Immature natural killer cell (primary cell): ENCODE results near the gene PPP1R9B. TPM values are rescaled to one million over a fixed set of nuclear protein-coding genes. Genes with fewer than 3 reads are reported as not detected.

ENCODE experiments used
- DNase-seq, 3 donors: peaks; one replicate each; pipeline ENCODE4 v3.0.0; 2022; ENCODE audit warnings: mixed read lengths in 1 of 3
- H3K27ac Mint-ChIP-seq, 6 donors: one replicate each; pipeline ENCODE4 v1.8.0; 2020; ENCODE audit warnings: mixed read lengths in 6 of 6, mild to moderate bottlenecking in 5 of 6, inconsistent platforms in 4 of 6, moderate library complexity in 3 of 6
- H3K27me3 Mint-ChIP-seq, 3 donors: one replicate each; pipeline ENCODE4 v1.8.0; 2020 to 2021; ENCODE audit warnings: low read depth in 3 of 3, mild to moderate bottlenecking in 3 of 3, mixed read lengths in 3 of 3, moderate library complexity in 3 of 3, inconsistent platforms in 1 of 3
- H3K36me3 Mint-ChIP-seq, 3 donors: one replicate each; pipeline ENCODE4 v1.8.0; 2020; ENCODE audit warnings: mixed read lengths in 3 of 3, inconsistent platforms in 2 of 3, mild to moderate bottlenecking in 2 of 3
- H3K4me1 Mint-ChIP-seq, 2 donors: one replicate each; pipeline ENCODE4 v1.8.0; 2020; ENCODE audit warnings: inconsistent platforms in 2 of 2, mild to moderate bottlenecking in 2 of 2, mixed read lengths in 2 of 2, moderate library complexity in 1 of 2
- H3K4me3 Mint-ChIP-seq, 5 donors: one replicate each; pipeline ENCODE4 v1.8.0; 2020; ENCODE audit warnings: mild to moderate bottlenecking in 5 of 5, mixed read lengths in 5 of 5, inconsistent platforms in 3 of 5, moderate library complexity in 3 of 5
- H3K9me3 Mint-ChIP-seq, 6 donors: one replicate each; pipeline ENCODE4 v1.8.0; 2020; ENCODE audit warnings: mild to moderate bottlenecking in 6 of 6, mixed read lengths in 6 of 6, inconsistent platforms in 4 of 6, moderate library complexity in 3 of 6
- polyA plus RNA-seq, 3 donors: library from polyadenylated mRNA; unstranded; fragments of 300-500 nt; fragmentation: Illumina TruSeq; gene quantifications; one replicate each; pipeline ENCODE4 v1.2.3, GENCODE V29; 2021

PPP1R9B gene
- polyA plus RNA-seq, 3 donors from 2014 or later: 0.25 to 2.0 (median 0.66) TPM

- H3K4me1 Mint-ChIP-seq: peaks cover 3 to 7% of the 10 kb centered on the region in 2 donors
- H3K27ac Mint-ChIP-seq: no peak overlapping the region
- H3K4me3 Mint-ChIP-seq: no peak overlapping the region
- DNase-seq: no peak
- H3K36me3 Mint-ChIP-seq: no peaks in the 10 kb centered on the region
- H3K27me3 Mint-ChIP-seq: peaks cover 20 to 24% (median 21%) of the 10 kb centered on the region in 3 donors
- peaks cover 0 to 2% (median 0%) of the 10 kb centered on the region in 6 donors for H3K9me3 Mint-ChIP-seq
Observed at GRCh38 chr17:50120475-50121253, 29.8 kb downstream of the PPP1R9B start.

GRCh38 chr17:50118828-50119218, 31.7 kb downstream of the PPP1R9B start:
- H3K9me3 Mint-ChIP-seq: peaks cover 0 to 4% (median 0%) of the 10 kb centered on the region in 6 donors
- H3K27me3 Mint-ChIP-seq: peaks cover 25 to 32% (median 26%) of the 10 kb centered on the region in 3 donors
- no peaks in the 10 kb centered on the region for H3K36me3 Mint-ChIP-seq
- H3K4me1 Mint-ChIP-seq: peaks cover 5 to 13% of the 10 kb centered on the region in 2 donors
- peak overlapping the region in 2 of 5 donors; percentile 18 to 36 for H3K4me3 Mint-ChIP-seq
- no peak for DNase-seq
- H3K27ac Mint-ChIP-seq: no peak overlapping the region

GRCh38 chr17:50118076-50118827, 32.2 kb downstream of the PPP1R9B start:
- peaks cover 5 to 13% of the 10 kb centered on the region in 2 donors for H3K4me1 Mint-ChIP-seq
- no peak overlapping the region for H3K27ac Mint-ChIP-seq
- H3K36me3 Mint-ChIP-seq: no peaks in the 10 kb centered on the region
- H3K27me3 Mint-ChIP-seq: peaks cover 23 to 32% (median 26%) of the 10 kb centered on the region in 3 donors
- peaks cover 0 to 4% (median 0%) of the 10 kb centered on the region in 6 donors for H3K9me3 Mint-ChIP-seq
- DNase-seq: no peak
- H3K4me3 Mint-ChIP-seq: peak overlapping the region in 2 of 5 donors; percentile 18 to 36

- no peak overlapping the region for H3K27ac Mint-ChIP-seq
- no peaks in the 10 kb centered on the region for H3K36me3 Mint-ChIP-seq
- H3K4me1 Mint-ChIP-seq: peaks cover 5 to 13% of the 10 kb centered on the region in 2 donors
- peaks cover 0 to 4% (median 0%) of the 10 kb centered on the region in 6 donors for H3K9me3 Mint-ChIP-seq
- H3K4me3 Mint-ChIP-seq: peak overlapping the region; percentile 36 to 66 (median 54)
- H3K27me3 Mint-ChIP-seq: peaks cover 23 to 32% (median 23%) of the 10 kb centered on the region in 3 donors
- DNase-seq: peak; percentile 47 to 56 (median 50)
Observed at GRCh38 chr17:50117202-50118051, 33.0 kb downstream of the PPP1R9B start.

- Mint-ChIP-seq H3K36me3 (no peaks in the 10 kb centered on the region), H3K9me3 (peaks cover 0 to 4% (median 0%) of the 10 kb centered on the region in 6 donors), H3K27ac (no peak overlapping the region), H3K27me3 (peaks cover 19 to 32% (median 20%) of the 10 kb centered on the region in 3 donors), H3K4me3 (peak overlapping the region in 1 of 5 donors; percentile 5), H3K4me1 (peaks cover 5 to 13% of the 10 kb centered on the region in 2 donors)
- DNase-seq: no peak
Observed at GRCh38 chr17:50115756-50116155, 34.7 kb downstream of the PPP1R9B start.

GRCh38 chr17:50114849-50115357, 35.6 kb downstream of the PPP1R9B start:
- no peaks in the 10 kb centered on the region for H3K36me3 Mint-ChIP-seq
- peaks cover 17 to 26% (median 18%) of the 10 kb centered on the region in 3 donors for H3K27me3 Mint-ChIP-seq
- H3K4me1 Mint-ChIP-seq: peaks cover 5 to 13% of the 10 kb centered on the region in 2 donors
- H3K9me3 Mint-ChIP-seq: peaks cover 0 to 4% (median 0%) of the 10 kb centered on the region in 6 donors
- peak in 2 of 3 donors; percentile 35 to 38 for DNase-seq
- no peak overlapping the region for H3K4me3 Mint-ChIP-seq
- H3K27ac Mint-ChIP-seq: no peak overlapping the region

GRCh38 chr17:50114401-50114800, 36.1 kb downstream of the PPP1R9B start:
- peaks cover 5 to 13% of the 10 kb centered on the region in 2 donors for H3K4me1 Mint-ChIP-seq
- H3K9me3 Mint-ChIP-seq: peaks cover 0 to 2% (median 0%) of the 10 kb centered on the region in 6 donors
- DNase-seq: no peak
- no peaks in the 10 kb centered on the region for H3K36me3 Mint-ChIP-seq
- H3K4me3 Mint-ChIP-seq: no peak overlapping the region
- no peak overlapping the region for H3K27ac Mint-ChIP-seq
- H3K27me3 Mint-ChIP-seq: peaks cover 15 to 23% (median 18%) of the 10 kb centered on the region in 3 donors

- Mint-ChIP-seq H3K27ac (no peak overlapping the region), H3K36me3 (no peaks in the 10 kb centered on the region), H3K4me3 (no peak overlapping the region), H3K4me1 (peaks cover 5 to 13% of the 10 kb centered on the region in 2 donors), H3K9me3 (peaks cover 0 to 2% (median 0%) of the 10 kb centered on the region in 6 donors), H3K27me3 (peaks cover 15 to 20% (median 18%) of the 10 kb centered on the region in 3 donors)
- no peak for DNase-seq
Observed at GRCh38 chr17:50113624-50114320, 36.7 kb downstream of the PPP1R9B start.

- no peak overlapping the region for H3K27ac Mint-ChIP-seq
- no peak for DNase-seq
- H3K36me3 Mint-ChIP-seq: no peaks in the 10 kb centered on the region
- peaks cover 5 to 13% of the 10 kb centered on the region in 2 donors for H3K4me1 Mint-ChIP-seq
- H3K9me3 Mint-ChIP-seq: peaks cover 0 to 2% (median 0%) of the 10 kb centered on the region in 6 donors
- no peak overlapping the region for H3K4me3 Mint-ChIP-seq
- H3K27me3 Mint-ChIP-seq: peaks cover 11 to 20% (median 12%) of the 10 kb centered on the region in 3 donors
Observed at GRCh38 chr17:50112694-50113093, 37.8 kb downstream of the PPP1R9B start.

- peaks cover 5 to 11% of the 10 kb centered on the region in 2 donors for H3K4me1 Mint-ChIP-seq
- H3K36me3 Mint-ChIP-seq: peaks cover 0 to 4% (median 0%) of the 10 kb centered on the region in 3 donors
- no peak for DNase-seq
- H3K4me3 Mint-ChIP-seq: no peak overlapping the region
- peaks cover 11 to 18% (median 11%) of the 10 kb centered on the region in 3 donors for H3K27me3 Mint-ChIP-seq
- no peak overlapping the region for H3K27ac Mint-ChIP-seq
- peaks cover 0 to 2% (median 0%) of the 10 kb centered on the region in 6 donors for H3K9me3 Mint-ChIP-seq
Observed at GRCh38 chr17:50111673-50112655, 38.5 kb downstream of the PPP1R9B start.

- Mint-ChIP-seq H3K27me3 (peaks cover 4 to 8% (median 6%) of the 10 kb centered on the region in 3 donors), H3K9me3 (peaks cover 0 to 2% (median 0%) of the 10 kb centered on the region in 6 donors), H3K4me3 (no peak overlapping the region), H3K36me3 (peaks cover 0 to 7% (median 4%) of the 10 kb centered on the region in 3 donors), H3K4me1 (peaks cover 2 to 6% of the 10 kb centered on the region in 2 donors), H3K27ac (no peak overlapping the region)
- DNase-seq: no peak
Observed at GRCh38 chr17:50110591-50111349, 39.7 kb downstream of the PPP1R9B start.
